Measurements from ENCODE around the gene TIMM50. TPM values are rescaled to one million over a fixed set of nuclear protein-coding genes. Genes with fewer than 3 reads are reported as not detected.

TIMM50 gene
- total and polyA plus RNA-seq, 2 of the 13 experiments (the other 11 are each of a cell fraction or from before 2014, with no cell fraction given): 91.1 to 92.5 TPM

DNA sequence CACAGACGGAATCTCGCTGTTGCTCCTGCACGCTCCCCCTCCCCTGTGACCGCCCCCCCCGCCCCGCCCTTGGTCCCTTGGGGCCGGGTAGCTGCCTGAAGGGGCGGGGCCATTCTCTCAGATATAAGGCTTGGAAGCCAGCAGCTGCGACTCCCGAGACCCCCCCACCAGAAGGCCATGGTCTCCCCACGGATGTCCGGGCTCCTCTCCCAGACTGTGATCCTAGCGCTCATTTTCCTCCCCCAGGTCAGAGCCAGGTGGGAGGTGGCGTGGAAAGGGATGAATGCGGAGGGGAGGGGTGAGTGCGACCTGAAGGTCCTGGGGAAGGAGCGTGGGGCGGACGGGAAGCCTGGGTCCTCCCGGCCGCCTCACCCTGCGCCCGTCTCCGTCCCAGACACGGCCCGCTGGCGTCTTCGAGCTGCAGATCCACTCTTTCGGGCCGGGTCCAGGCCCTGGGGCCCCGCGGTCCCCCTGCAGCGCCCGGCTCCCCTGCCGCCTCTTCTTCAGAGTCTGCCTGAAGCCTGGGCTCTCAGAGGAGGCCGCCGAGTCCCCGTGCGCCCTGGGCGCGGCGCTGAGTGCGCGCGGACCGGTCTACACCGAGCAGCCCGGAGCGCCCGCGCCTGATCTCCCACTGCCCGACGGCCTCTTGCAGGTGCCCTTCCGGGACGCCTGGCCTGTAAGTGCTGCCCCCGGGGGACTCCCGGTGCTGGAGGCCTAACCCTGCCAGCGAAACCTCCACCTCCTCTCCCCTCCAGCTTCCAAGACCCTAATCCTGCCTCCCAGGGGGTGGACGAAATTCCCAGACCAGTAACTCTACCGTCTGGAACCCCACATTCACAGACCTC lies 18.4 kb downstream of the TIMM50 start, which contains the start of gene DLL3 (continued):
- TF ChIP-seq ZNF660 (CRISPR knock-in tag; IDR thresholded peaks at IDR 0.05; ENCODE audit: borderline replicate concordance, low read depth) (no peak), ZNF451 (CRISPR knock-in tag; IDR thresholded peaks at IDR 0.05) (no peak), KLF6 (CRISPR knock-in tag; IDR thresholded peaks at IDR 0.05) (no peak), MTA1 (CRISPR knock-in tag; IDR thresholded peaks at IDR 0.05; ENCODE audit: borderline replicate concordance) (peak; percentile 74; the same call in 1 of the 2 replicates)
- TF ChIP-seq, protein P1, sequence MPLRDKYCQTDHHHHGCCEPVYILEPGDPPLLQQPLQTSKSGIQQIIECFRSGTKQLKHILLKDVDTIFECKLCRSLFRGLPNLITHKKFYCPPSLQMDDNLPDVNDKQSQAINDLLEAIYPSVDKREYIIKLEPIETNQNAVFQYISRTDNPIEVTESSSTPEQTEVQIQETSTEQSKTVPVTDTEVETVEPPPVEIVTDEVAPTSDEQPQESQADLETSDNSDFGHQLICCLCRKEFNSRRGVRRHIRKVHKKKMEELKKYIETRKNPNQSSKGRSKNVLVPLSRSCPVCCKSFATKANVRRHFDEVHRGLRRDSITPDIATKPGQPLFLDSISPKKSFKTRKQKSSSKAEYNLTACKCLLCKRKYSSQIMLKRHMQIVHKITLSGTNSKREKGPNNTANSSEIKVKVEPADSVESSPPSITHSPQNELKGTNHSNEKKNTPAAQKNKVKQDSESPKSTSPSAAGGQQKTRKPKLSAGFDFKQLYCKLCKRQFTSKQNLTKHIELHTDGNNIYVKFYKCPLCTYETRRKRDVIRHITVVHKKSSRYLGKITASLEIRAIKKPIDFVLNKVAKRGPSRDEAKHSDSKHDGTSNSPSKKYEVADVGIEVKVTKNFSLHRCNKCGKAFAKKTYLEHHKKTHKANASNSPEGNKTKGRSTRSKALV (CRISPR knock-in tag; IDR thresholded peaks at IDR 0.05): peak; percentile 100

DNA sequence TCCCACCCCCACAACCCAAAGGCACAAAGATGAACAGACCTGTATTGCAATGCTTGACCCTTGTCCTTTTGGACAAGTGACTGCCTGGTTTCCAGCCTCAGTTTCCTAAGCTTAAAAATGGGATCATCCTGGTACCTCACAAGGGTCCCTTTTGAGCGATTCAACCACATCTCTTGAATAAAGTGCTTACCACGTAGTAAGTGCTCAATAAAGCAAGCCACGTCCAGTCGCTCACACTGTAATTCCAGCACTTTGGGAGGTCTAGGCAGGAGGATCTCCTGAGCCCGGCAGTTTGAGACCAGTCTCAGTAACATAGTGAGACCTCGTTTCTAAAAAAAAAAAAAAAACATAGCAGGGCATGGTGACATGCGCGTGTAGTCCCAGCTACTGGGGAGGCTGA lies 19.3 kb downstream of the TIMM50 start:
- intact Hi-C loops (cut with micrococcal nuclease; ENCODE audit: unreplicated experiment) (no loop called here), in situ Hi-C loops (cut with HindIII; ENCODE audit: extremely low pct_ligation_motif_present, low pct_unique_long_range_greater_than_20kb) (loop anchor here (5.0 kb wide), 1 partner anchor 32 kb away; the partner anchor contains the start of gene EID2B)
- no peak overlapping the region for H3K4me2 ChIP-seq (ENCODE audit: low read depth, low read length)
- H3K9me3 ChIP-seq (ENCODE audit: low read length): no peaks in the 10 kb centered on the region
- ChIA-PET CTCF (ENCODE audit: low intra/inter-chr PET ratio, low total read pairs) (no interaction called here), POLR2A (no interaction called here)
- DNase-seq (ENCODE audit: low spot score) (no peak), FAIRE-seq (no peak), ATAC-seq (no peak)
- no peak overlapping the region for H3K4me3 ChIP-seq (replicated peaks in 1 of 3; ENCODE audit: insufficient read depth in 1 of 3, low read depth in 2 of 3, low read length in 3 of 3)
- no peak overlapping the region for H3K9ac ChIP-seq (ENCODE audit: insufficient read depth, low read depth, low read length)
- WGBS (ENCODE audit: low lambda C conversion rate): 56% methylated on average over 8 of the region's 8 CpGs
- H3K27me3 ChIP-seq (ENCODE audit: control insufficient read depth in 1 of 2, insufficient read depth in 2 of 2, low read length in 2 of 2): peaks cover 15 to 55% of the 10 kb centered on the region in 2 experiments
- no peaks in the 10 kb centered on the region for H3K36me3 ChIP-seq (replicated peaks in 1 of 2; ENCODE audit: control insufficient read depth in 1 of 2, insufficient read depth in 2 of 2, low read length in 2 of 2)
- H3K79me2 ChIP-seq (ENCODE audit: insufficient read depth, low read length): no peaks in the 10 kb centered on the region
- no peak overlapping the region for H3K27ac ChIP-seq (ENCODE audit: extremely low read length, insufficient read depth, low read length)
- H3K4me1 ChIP-seq (ENCODE audit: insufficient read depth, low read length): peaks cover 30% of the 10 kb centered on the region
- H2AFZ ChIP-seq (ENCODE audit: low read length): no peak overlapping the region
- no TSS peak for BruUV-seq (replicated peaks)
- H4K20me1 ChIP-seq (ENCODE audit: insufficient read depth, low read length): no peaks in the 10 kb centered on the region
- TF ChIP-seq, protein P2, sequence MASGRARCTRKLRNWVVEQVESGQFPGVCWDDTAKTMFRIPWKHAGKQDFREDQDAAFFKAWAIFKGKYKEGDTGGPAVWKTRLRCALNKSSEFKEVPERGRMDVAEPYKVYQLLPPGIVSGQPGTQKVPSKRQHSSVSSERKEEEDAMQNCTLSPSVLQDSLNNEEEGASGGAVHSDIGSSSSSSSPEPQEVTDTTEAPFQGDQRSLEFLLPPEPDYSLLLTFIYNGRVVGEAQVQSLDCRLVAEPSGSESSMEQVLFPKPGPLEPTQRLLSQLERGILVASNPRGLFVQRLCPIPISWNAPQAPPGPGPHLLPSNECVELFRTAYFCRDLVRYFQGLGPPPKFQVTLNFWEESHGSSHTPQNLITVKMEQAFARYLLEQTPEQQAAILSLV (CRISPR knock-in tag; IDR thresholded peaks at IDR 0.05; ENCODE audit: borderline replicate concordance): no peak
- TF ChIP-seq, protein P3, sequence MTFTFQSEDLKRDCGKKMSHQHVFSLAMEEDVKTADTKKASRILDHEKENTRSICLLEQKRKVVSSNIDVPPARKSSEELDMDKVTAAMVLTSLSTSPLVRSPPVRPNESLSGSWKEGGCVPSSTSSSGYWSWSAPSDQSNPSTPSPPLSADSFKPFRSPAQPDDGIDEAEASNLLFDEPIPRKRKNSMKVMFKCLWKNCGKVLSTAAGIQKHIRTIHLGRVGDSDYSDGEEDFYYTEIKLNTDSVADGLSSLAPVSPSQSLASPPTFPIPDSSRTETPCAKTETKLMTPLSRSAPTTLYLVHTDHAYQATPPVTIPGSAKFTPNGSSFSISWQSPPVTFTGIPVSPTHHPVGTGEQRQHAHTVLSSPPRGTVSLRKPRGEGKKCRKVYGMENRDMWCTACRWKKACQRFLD (CRISPR knock-in tag; IDR thresholded peaks at IDR 0.05; ENCODE audit: borderline replicate concordance): no peak
- TF ChIP-seq RCOR2 (CRISPR knock-in tag; IDR thresholded peaks at IDR 0.05) (no peak), GZF1 (CRISPR knock-in tag; IDR thresholded peaks at IDR 0.05) (no peak), HIVEP1 (CRISPR knock-in tag; IDR thresholded peaks at IDR 0.05) (no peak), ZNF546 (CRISPR knock-in tag; conservative IDR thresholded peaks at IDR 0.05) (no peak), TBL1XR1 (IDR thresholded peaks at IDR 0.05; ENCODE audit: borderline replicate concordance, low read length, partially characterized antibody) (no peak), ZNF562 (CRISPR knock-in tag; IDR thresholded peaks at IDR 0.05; ENCODE audit: borderline replicate concordance) (no peak), ZNF713 (CRISPR knock-in tag; IDR thresholded peaks at IDR 0.05) (no peak), ESRRA (CRISPR knock-in tag; IDR thresholded peaks at IDR 0.05; ENCODE audit: low read depth) (no peak), SMARCE1 (IDR thresholded peaks at IDR 0.05; ENCODE audit: borderline replicate concordance) (no peak), SNRNP70 (IDR thresholded peaks at IDR 0.05; ENCODE audit: low read depth, low read length) (no peak), ZNF841 (CRISPR knock-in tag; IDR thresholded peaks at IDR 0.05; ENCODE audit: borderline replicate concordance) (no peak)
- TF ChIP-seq, protein P4, sequence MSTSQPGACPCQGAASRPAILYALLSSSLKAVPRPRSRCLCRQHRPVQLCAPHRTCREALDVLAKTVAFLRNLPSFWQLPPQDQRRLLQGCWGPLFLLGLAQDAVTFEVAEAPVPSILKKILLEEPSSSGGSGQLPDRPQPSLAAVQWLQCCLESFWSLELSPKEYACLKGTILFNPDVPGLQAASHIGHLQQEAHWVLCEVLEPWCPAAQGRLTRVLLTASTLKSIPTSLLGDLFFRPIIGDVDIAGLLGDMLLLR (CRISPR knock-in tag; IDR thresholded peaks at IDR 0.05): no peak

Measured in HepG2 (cell line).